ENCODE measurements around the gene JAK3. TPM values are rescaled to one million over a fixed set of nuclear protein-coding genes. Genes with fewer than 3 reads are reported as not detected.

Gene JAK3
- total RNA-seq, 1 experiment from 2014 or later = 2.1 TPM

DNA sequence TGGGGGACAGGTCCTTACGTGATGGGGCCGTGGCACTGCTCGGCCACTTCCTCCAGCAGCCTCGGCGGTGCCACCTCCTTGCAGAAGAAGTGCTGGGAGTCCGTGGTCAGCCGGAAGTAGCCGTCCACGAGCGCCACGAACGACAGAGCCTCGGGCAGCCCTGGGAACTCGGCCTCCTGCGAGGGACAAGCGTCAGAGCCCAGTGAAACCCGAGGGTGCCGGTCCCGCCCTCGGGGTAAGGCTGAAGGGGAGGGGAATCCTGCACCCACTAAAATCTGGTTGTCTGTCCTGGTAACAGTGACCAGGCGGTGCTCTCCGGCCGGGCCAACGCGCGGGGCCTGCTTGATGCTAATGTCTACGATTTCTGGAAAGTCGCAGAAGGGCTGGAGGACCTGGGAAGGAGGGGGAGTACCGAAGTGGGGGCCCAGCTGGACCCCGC is 6.4 kb downstream of the JAK3 start:
- Histone ChIP-seq H3K9me3 (ENCODE audit: control insufficient read depth, insufficient read depth, low read depth, low read length) (no peaks in the 10 kb centered on the region), H3K4me1 (ENCODE audit: control insufficient read depth, insufficient read depth, low read length) (no peaks in the 10 kb centered on the region), H3K36me3 (ENCODE audit: control insufficient read depth, insufficient read depth, low read length) (no peaks in the 10 kb centered on the region), H3K27me3 (ENCODE audit: control insufficient read depth, insufficient read depth, low read length) (no peaks in the 10 kb centered on the region), H3K27ac (ENCODE audit: low read length) (no peak overlapping the region), H3K4me3 (ENCODE audit: low read depth in 2 of 2, low read length in 2 of 2) (peak overlapping the region; percentile 34 to 57)
- ChIA-PET CTCF (no interaction called here), POLR2A (no interaction called here)
- no TSS peak for BruUV-seq (replicated peaks)
- in situ Hi-C loops (cut with HindIII; ENCODE audit: low pct_unique_long_range_greater_than_20kb, low sequenced_read_pairs) = no loop called here
- DNase-seq (ENCODE audit: low read depth, low spot score) (no peak), ATAC-seq (peak; percentile 37)
- intact Hi-C loops (cut with micrococcal nuclease; ENCODE audit: unreplicated experiment) = no loop called here
- TF ChIP-seq, protein P1, sequence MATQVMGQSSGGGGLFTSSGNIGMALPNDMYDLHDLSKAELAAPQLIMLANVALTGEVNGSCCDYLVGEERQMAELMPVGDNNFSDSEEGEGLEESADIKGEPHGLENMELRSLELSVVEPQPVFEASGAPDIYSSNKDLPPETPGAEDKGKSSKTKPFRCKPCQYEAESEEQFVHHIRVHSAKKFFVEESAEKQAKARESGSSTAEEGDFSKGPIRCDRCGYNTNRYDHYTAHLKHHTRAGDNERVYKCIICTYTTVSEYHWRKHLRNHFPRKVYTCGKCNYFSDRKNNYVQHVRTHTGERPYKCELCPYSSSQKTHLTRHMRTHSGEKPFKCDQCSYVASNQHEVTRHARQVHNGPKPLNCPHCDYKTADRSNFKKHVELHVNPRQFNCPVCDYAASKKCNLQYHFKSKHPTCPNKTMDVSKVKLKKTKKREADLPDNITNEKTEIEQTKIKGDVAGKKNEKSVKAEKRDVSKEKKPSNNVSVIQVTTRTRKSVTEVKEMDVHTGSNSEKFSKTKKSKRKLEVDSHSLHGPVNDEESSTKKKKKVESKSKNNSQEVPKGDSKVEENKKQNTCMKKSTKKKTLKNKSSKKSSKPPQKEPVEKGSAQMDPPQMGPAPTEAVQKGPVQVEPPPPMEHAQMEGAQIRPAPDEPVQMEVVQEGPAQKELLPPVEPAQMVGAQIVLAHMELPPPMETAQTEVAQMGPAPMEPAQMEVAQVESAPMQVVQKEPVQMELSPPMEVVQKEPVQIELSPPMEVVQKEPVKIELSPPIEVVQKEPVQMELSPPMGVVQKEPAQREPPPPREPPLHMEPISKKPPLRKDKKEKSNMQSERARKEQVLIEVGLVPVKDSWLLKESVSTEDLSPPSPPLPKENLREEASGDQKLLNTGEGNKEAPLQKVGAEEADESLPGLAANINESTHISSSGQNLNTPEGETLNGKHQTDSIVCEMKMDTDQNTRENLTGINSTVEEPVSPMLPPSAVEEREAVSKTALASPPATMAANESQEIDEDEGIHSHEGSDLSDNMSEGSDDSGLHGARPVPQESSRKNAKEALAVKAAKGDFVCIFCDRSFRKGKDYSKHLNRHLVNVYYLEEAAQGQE (IDR thresholded peaks at IDR 0.05; ENCODE audit: insufficient read depth in 1 of 2, low read depth in 2 of 2, low read length in 1 of 2) = no peak
- TF ChIP-seq SIN3A (IDR thresholded peaks at IDR 0.05; ENCODE audit: borderline replicate concordance, insufficient read depth, low read depth, low read length) = no peak
- TF ChIP-seq POLR2AphosphoS5 (IDR thresholded peaks at IDR 0.05; ENCODE audit: low read depth, low read length) = no peak
- no peak for TF ChIP-seq TCF7L2 (IDR thresholded peaks at IDR 0.05; ENCODE audit: low read depth, low read length)
- TF ChIP-seq, protein P2, sequence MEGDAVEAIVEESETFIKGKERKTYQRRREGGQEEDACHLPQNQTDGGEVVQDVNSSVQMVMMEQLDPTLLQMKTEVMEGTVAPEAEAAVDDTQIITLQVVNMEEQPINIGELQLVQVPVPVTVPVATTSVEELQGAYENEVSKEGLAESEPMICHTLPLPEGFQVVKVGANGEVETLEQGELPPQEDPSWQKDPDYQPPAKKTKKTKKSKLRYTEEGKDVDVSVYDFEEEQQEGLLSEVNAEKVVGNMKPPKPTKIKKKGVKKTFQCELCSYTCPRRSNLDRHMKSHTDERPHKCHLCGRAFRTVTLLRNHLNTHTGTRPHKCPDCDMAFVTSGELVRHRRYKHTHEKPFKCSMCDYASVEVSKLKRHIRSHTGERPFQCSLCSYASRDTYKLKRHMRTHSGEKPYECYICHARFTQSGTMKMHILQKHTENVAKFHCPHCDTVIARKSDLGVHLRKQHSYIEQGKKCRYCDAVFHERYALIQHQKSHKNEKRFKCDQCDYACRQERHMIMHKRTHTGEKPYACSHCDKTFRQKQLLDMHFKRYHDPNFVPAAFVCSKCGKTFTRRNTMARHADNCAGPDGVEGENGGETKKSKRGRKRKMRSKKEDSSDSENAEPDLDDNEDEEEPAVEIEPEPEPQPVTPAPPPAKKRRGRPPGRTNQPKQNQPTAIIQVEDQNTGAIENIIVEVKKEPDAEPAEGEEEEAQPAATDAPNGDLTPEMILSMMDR (IDR thresholded peaks at IDR 0.05) = no peak

DNA sequence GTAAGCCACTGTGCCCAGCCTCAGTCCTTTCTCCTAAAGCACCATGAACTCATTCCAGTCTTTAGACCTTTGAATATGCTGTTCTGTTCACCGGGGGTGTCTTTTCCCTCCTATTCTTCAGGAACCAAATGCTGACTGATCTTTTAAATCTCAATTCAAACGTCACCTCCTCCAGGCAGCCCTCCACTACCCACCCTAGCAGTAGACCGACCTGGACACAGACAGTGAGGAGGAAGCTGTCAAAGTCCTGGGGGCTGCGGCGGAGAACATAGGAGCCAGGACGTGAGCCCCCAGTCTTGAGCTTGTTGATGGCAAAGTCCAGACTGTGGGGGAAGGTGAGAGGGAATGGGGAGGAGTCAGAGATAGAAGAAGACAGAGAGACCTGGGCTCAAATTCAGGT is 7.8 kb downstream of the JAK3 start:
- in situ Hi-C loops (cut with HindIII; ENCODE audit: low pct_unique_long_range_greater_than_20kb, low sequenced_read_pairs) (no loop called here), intact Hi-C loops (cut with micrococcal nuclease; ENCODE audit: unreplicated experiment) (no loop called here)
- Histone ChIP-seq H3K27me3 (ENCODE audit: control insufficient read depth, insufficient read depth, low read length) (no peaks in the 10 kb centered on the region), H3K9me3 (ENCODE audit: control insufficient read depth, insufficient read depth, low read depth, low read length) (no peaks in the 10 kb centered on the region), H3K4me3 (ENCODE audit: low read depth in 2 of 2, low read length in 2 of 2) (no peak overlapping the region), H3K4me1 (ENCODE audit: control insufficient read depth, insufficient read depth, low read length) (no peaks in the 10 kb centered on the region), H3K27ac (ENCODE audit: low read length) (no peak overlapping the region), H3K36me3 (ENCODE audit: control insufficient read depth, insufficient read depth, low read length) (no peaks in the 10 kb centered on the region)
- ChIA-PET CTCF (no interaction called here), POLR2A (no interaction called here)
- no TSS peak for BruUV-seq (replicated peaks)
- no peak for ATAC-seq
- TF ChIP-seq POLR2AphosphoS5 (IDR thresholded peaks at IDR 0.05; ENCODE audit: low read depth, low read length) (no peak), TCF7L2 (IDR thresholded peaks at IDR 0.05; ENCODE audit: low read depth, low read length) (no peak), SIN3A (IDR thresholded peaks at IDR 0.05; ENCODE audit: borderline replicate concordance, insufficient read depth, low read depth, low read length) (no peak)
- TF ChIP-seq, protein P1 (IDR thresholded peaks at IDR 0.05; ENCODE audit: insufficient read depth in 1 of 2, low read depth in 2 of 2, low read length in 1 of 2) = no peak
- TF ChIP-seq, protein P2 (IDR thresholded peaks at IDR 0.05) = no peak
- DNase-seq (ENCODE audit: low read depth, low spot score) = no peak

Data from Panc1 (cell line).